Measurements from ENCODE around the gene VAMP2.
"Not testable (repeated sequence)": the region's sequence is repeated elsewhere in the genome, so short reads cannot be mapped to it uniquely, and the experiment has no call there.

The VAMP2 gene

GRCh38 chr17:8176197-8176940, 13.6 kb upstream of the VAMP2 start, which contains the start of gene TMEM107:
TMEM107 (minus strand) TSS chr17:8176380; CDS start chr17:8176286, 94 bp downstream.
- peak; percentile 79 for DNase-seq (ENCODE audit: low read depth)

GRCh38 chr17:8175795-8176196, 13.0 kb upstream of the VAMP2 start:
- no peak for DNase-seq (ENCODE audit: low read depth)

- no peak for DNase-seq (ENCODE audit: low read depth)
Observed at GRCh38 chr17:8173871-8174322, 11.1 kb upstream of the VAMP2 start.

- DNase-seq (ENCODE audit: low read depth) = peak; percentile 68
Observed at GRCh38 chr17:8173056-8173870, 10.5 kb upstream of the VAMP2 start.

- DNase-seq (ENCODE audit: low read depth) = not testable (repeated sequence)
Observed at GRCh38 chr17:8170186-8170585, 7.4 kb upstream of the VAMP2 start.

GRCh38 chr17:8167526-8167925, 4.8 kb upstream of the VAMP2 start:
- no peak for DNase-seq (ENCODE audit: low read depth)

GRCh38 chr17:8166731-8167130, 4.0 kb upstream of the VAMP2 start:
- DNase-seq (ENCODE audit: low read depth) = no peak

GRCh38 chr17:8164815-8165131, 2.0 kb upstream of the VAMP2 start:
- no peak for DNase-seq (ENCODE audit: low read depth)

GRCh38 chr17:8163978-8164814, 1.4 kb upstream of the VAMP2 start:
- peak; percentile 62 for DNase-seq (ENCODE audit: low read depth)

GRCh38 chr17:8162997-8163977, 539 bp upstream of the VAMP2 start:
- DNase-seq (ENCODE audit: low read depth) = no peak

- DNase-seq (ENCODE audit: low read depth) = no peak
Observed at GRCh38 chr17:8161289-8162232, 1.2 kb downstream of the VAMP2 start.

- no peak for DNase-seq (ENCODE audit: low read depth)
Observed at GRCh38 chr17:8160741-8161221, 2.0 kb downstream of the VAMP2 start.

GRCh38 chr17:8160224-8160577, 2.5 kb downstream of the VAMP2 start:
- no peak for DNase-seq (ENCODE audit: low read depth)

GRCh38 chr17:8159459-8160223, 3.1 kb downstream of the VAMP2 start:
- no peak for DNase-seq (ENCODE audit: low read depth)

- no peak for DNase-seq (ENCODE audit: low read depth)
Observed at GRCh38 chr17:8159032-8159400, 3.7 kb downstream of the VAMP2 start.

GRCh38 chr17:8158267-8159031, 4.3 kb downstream of the VAMP2 start:
- peak; percentile 65 for DNase-seq (ENCODE audit: low read depth)

- DNase-seq (ENCODE audit: low read depth) = peak; percentile 100
Observed at GRCh38 chr17:8156246-8156992, 6.3 kb downstream of the VAMP2 start.

GRCh38 chr17:8155996-8156245, 6.8 kb downstream of the VAMP2 start:
- DNase-seq (ENCODE audit: low read depth) = no peak
